ENCODE data around the gene ASIC4.

GRCh38 chr2:219519526-219519916, 5.2 kb downstream of the ASIC4 start:
- TF ChIP-seq ZNF274 (IDR thresholded peaks at IDR 0.05; ENCODE audit: low read depth, low read length) (no peak), YY1 (IDR thresholded peaks at IDR 0.05; ENCODE audit: insufficient read depth, insufficient read length) (no peak)

All from NT2/D1 (cell line).